Activated CD8-positive, alpha-beta T cell treated with anti-CD3 and anti-CD28 coated beads for 36 hours (primary cell): Measurements from ENCODE around the gene DUSP22. TPM values are rescaled to one million over a fixed set of nuclear protein-coding genes. Genes with fewer than 3 reads are reported as not detected.

ENCODE experiments used
- ATAC-seq: fragments of 200-7000 bp; cut with Tn5 transposase; one replicate; pipeline ENCODE4 v1.10.0; 2021; ENCODE audit warnings: mild to moderate bottlenecking, moderate library complexity
- CTCF ChIA-PET: fragments of 350-600 bp; sonication (Branson Sonifier 250); formaldehyde crosslinking; loops from one replicate; lab custom pipeline; 2021; ENCODE audit warnings: antibody characterized with exemption; lab: Charles Lee
- POLR2A ChIA-PET: fragments of 350-600 bp; sonication (Branson Sonifier 250); formaldehyde crosslinking; loops from one replicate; lab custom pipeline; 2021; ENCODE audit warnings: antibody characterized with exemption; lab: Charles Lee
- DNase-seq: peaks from one replicate; pipeline ENCODE4 v3.0.0-alpha.2; 2020
- H3K27ac Mint-ChIP-seq: one replicate; pipeline ENCODE4 v1.8.0; 2021; ENCODE audit warnings: mild to moderate bottlenecking, mixed read lengths
- H3K27me3 Mint-ChIP-seq: one replicate; pipeline ENCODE4 v1.8.0; 2021; ENCODE audit warnings: mixed read lengths
- H3K36me3 Mint-ChIP-seq: one replicate; pipeline ENCODE4 v1.8.0; 2021; ENCODE audit warnings: low read depth, mixed read lengths
- H3K4me1 Mint-ChIP-seq: one replicate; pipeline ENCODE4 v1.8.0; 2021; ENCODE audit warnings: low read depth, mixed read lengths
- H3K4me3 Mint-ChIP-seq: one replicate; pipeline ENCODE4 v1.8.0; 2021; ENCODE audit warnings: mild to moderate bottlenecking, moderate library complexity, mixed read lengths
- H3K9me3 Mint-ChIP-seq: one replicate; pipeline ENCODE4 v1.8.0; 2021; ENCODE audit warnings: mixed read lengths
- intact Hi-C: fragments of 100-400 bp; cut with micrococcal nuclease; formaldehyde crosslinking; loops from one replicate; pipeline ENCODE4 v1.10.0; 2022
- total RNA-seq, 2 experiments: library from RNA; stranded (reverse); gene quantifications; one replicate each; pipeline ENCODE4 v1.2.3, GENCODE V29; 2021
- TF ChIP-seq, protein P1 (sequence below): fragments of 200-600 bp; IDR thresholded peaks from one replicate; pipeline ENCODE4 v1.8.0; 2022; ENCODE audit warnings: antibody characterized with exemption, mild to moderate bottlenecking

DUSP22 gene
- total RNA-seq, 2 experiments from 2014 or later, result 32.5 to 34.2 TPM

DNA sequence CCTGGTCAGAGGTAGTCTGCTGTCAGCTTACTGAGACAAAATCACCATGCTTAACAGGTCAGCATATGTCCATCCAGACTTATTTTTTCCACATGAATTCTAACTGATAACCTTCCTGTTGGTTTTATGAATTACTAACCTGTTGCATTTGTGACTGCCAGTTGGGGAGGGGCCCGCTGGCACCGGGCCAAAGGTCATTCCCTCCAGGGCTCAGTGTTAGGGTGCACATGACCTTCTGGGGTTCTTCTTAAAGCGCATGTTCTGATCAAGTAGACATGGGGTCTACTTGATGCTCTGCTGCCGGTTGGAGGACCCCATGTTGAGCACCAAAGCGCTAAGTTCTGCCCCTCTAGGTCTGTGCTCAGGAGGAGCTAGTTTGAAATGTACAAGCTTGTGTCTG, 15.6 kb downstream of the DUSP22 start:
- DNase-seq (no peak), ATAC-seq (no peak)
- intact Hi-C loops, result no loop called here
- H3K27me3 Mint-ChIP-seq, result no peaks in the 10 kb centered on the region
- peaks cover 14% of the 10 kb centered on the region for H3K4me1 Mint-ChIP-seq
- no peak overlapping the region for H3K27ac Mint-ChIP-seq
- peaks cover 13% of the 10 kb centered on the region for H3K36me3 Mint-ChIP-seq
- H3K9me3 Mint-ChIP-seq, result no peaks in the 10 kb centered on the region
- H3K4me3 Mint-ChIP-seq, result no peak overlapping the region
- ChIA-PET CTCF (interaction anchor here (1.3 kb wide), 1 partner anchor 78 kb away, joined by 3 read pairs; no protein-coding TSS in a partner anchor), POLR2A (interaction anchor here (2.0 kb wide), 1 partner anchor 9 kb away, joined by 6 read pairs; no protein-coding TSS in a partner anchor)
- TF ChIP-seq, protein P1, sequence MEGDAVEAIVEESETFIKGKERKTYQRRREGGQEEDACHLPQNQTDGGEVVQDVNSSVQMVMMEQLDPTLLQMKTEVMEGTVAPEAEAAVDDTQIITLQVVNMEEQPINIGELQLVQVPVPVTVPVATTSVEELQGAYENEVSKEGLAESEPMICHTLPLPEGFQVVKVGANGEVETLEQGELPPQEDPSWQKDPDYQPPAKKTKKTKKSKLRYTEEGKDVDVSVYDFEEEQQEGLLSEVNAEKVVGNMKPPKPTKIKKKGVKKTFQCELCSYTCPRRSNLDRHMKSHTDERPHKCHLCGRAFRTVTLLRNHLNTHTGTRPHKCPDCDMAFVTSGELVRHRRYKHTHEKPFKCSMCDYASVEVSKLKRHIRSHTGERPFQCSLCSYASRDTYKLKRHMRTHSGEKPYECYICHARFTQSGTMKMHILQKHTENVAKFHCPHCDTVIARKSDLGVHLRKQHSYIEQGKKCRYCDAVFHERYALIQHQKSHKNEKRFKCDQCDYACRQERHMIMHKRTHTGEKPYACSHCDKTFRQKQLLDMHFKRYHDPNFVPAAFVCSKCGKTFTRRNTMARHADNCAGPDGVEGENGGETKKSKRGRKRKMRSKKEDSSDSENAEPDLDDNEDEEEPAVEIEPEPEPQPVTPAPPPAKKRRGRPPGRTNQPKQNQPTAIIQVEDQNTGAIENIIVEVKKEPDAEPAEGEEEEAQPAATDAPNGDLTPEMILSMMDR, result no peak

DNA sequence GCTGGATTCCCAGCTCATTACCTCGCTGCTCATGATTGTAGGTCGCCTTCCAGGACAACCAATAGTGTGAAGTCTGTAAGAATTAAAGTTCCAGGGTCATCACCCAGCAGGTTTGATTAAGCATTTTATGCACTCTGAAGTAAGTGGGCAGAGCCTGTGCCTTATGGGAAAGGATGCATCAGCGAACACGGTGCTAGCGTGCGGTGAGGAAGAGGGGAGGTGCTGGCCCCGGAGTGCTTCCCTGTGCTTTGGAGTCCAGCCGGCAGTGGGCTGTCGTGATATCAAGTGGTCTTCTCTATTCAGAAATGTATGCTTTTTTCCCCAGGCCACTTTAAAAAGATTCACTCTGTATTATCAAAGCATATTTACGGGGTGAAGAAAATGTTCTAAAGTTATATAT, 16.0 kb downstream of the DUSP22 start:
- Mint-ChIP-seq H3K27ac (no peak overlapping the region), H3K4me3 (no peak overlapping the region), H3K4me1 (peaks cover 18% of the 10 kb centered on the region), H3K27me3 (no peaks in the 10 kb centered on the region), H3K9me3 (no peaks in the 10 kb centered on the region), H3K36me3 (peaks cover 13% of the 10 kb centered on the region)
- ATAC-seq (no peak), DNase-seq (no peak)
- CTCF ChIA-PET, result interaction anchor here (1.3 to 1.4 kb wide), 2 partner anchors 15 to 77 kb away, joined by 3 read pairs; no protein-coding TSS in a partner anchor
- intact Hi-C loops, result no loop called here
- TF ChIP-seq, protein P1, result no peak
- POLR2A ChIA-PET, result interaction anchor here (2.0 kb wide), 1 partner anchor 9 kb away, joined by 6 read pairs; no protein-coding TSS in a partner anchor

DNA sequence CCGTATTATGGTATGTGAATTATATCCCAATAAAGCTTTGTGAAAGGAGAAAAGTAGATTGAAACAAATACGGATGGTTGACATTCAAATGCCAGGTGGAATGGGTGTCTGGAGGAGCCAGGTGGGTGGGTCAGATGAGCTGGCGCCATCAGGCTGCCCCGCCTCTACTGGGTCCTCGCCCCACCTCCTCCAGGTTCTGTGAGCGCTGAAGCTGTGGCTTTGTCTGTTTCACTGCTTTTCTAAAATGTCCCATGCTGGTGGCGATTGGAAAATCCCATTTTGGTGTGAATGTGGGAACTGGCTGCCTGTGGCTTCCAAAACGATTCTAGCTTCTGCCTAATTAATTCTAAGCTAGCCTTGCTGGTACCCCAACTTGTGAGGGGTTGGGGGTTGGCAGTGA, 16.5 kb downstream of the DUSP22 start:
- Mint-ChIP-seq H3K27me3 (no peaks in the 10 kb centered on the region), H3K36me3 (peaks cover 13% of the 10 kb centered on the region), H3K4me3 (no peak overlapping the region), H3K4me1 (peaks cover 20% of the 10 kb centered on the region), H3K9me3 (no peaks in the 10 kb centered on the region), H3K27ac (no peak overlapping the region)
- TF ChIP-seq, protein P1, result no peak
- ATAC-seq, result no peak
- intact Hi-C loops, result no loop called here
- no peak for DNase-seq
- POLR2A ChIA-PET, result interaction anchor here (2.0 kb wide), 1 partner anchor 8 kb away, joined by 6 read pairs; no protein-coding TSS in a partner anchor
- CTCF ChIA-PET, result interaction anchor here (1.3 to 1.4 kb wide), 2 partner anchors 14 to 77 kb away, joined by 3 read pairs; no protein-coding TSS in a partner anchor

DNA sequence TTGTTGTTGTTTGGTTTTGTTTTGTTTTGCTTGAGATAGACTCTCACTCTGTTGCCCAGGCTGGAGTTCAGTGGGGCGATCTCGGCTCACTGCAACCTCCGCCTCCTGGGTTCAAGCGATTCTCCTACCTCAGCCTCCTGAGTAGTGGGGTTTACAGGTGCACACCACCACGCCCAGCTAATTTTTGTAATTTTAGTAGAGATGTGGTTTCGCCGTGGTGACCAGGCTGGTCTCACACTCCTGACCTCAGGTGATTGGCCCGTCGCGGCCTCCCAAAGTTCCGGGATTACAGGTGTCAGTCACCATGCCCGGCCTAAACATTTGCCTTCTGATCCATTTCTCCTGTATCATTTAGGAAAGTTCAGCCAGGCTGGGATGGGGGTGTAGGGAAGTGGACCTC, 17.7 kb downstream of the DUSP22 start:
- no peak overlapping the region for H3K4me3 Mint-ChIP-seq
- TF ChIP-seq, protein P1, result no peak
- intact Hi-C loops, result no loop called here
- peaks cover 8% of the 10 kb centered on the region for H3K36me3 Mint-ChIP-seq
- no peaks in the 10 kb centered on the region for H3K9me3 Mint-ChIP-seq
- no peaks in the 10 kb centered on the region for H3K27me3 Mint-ChIP-seq
- ATAC-seq (no peak), DNase-seq (no peak)
- ChIA-PET CTCF (no interaction called here), POLR2A (interaction anchor here (0.6 to 1.0 kb wide), 2 partner anchors 17 to 120 kb away, joined by 3 read pairs; partner anchors contain the start of gene DUSP22)
- no peak overlapping the region for H3K27ac Mint-ChIP-seq
- peaks cover 20% of the 10 kb centered on the region for H3K4me1 Mint-ChIP-seq

DNA sequence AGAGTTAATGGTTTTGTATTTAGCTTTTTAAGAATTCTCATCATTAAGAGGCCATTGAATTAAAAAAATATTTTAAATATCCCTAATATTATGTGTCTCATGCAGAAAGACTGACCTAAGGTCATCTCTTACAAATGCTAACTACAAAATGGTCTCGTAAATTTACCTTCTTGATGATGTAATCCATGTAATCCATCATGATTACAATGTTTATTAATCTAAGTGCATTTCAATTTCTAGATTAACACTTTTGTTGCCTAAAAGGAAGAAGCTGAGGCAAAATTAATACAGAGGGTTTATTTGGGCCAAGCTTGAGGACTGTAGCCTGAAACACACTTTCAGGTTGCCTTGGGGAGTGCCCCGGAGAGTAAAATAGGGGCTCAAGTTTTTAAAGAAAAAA, 18.4 kb downstream of the DUSP22 start:
- TF ChIP-seq, protein P1, result no peak
- Mint-ChIP-seq H3K36me3 (peaks cover 8% of the 10 kb centered on the region), H3K9me3 (no peaks in the 10 kb centered on the region), H3K4me3 (no peak overlapping the region), H3K4me1 (peaks cover 21% of the 10 kb centered on the region), H3K27me3 (no peaks in the 10 kb centered on the region), H3K27ac (no peak overlapping the region)
- ChIA-PET CTCF (interaction anchor here (1.4 kb wide), 1 partner anchor 13 kb away, joined by 4 read pairs; no protein-coding TSS in a partner anchor), POLR2A (interaction anchor here (1.0 kb wide), 1 partner anchor 18 kb away, joined by 3 read pairs; the partner anchor contains the start of gene DUSP22)
- no peak for ATAC-seq
- intact Hi-C loops, result no loop called here
- no peak for DNase-seq
